Upper lobe of right lung (tissue), 1 donor: ENCODE results near the gene KIAA2012. TPM values are rescaled to one million over a fixed set of nuclear protein-coding genes. Genes with fewer than 3 reads are reported as not detected.
"Not testable (repeated sequence)": the region's sequence is repeated elsewhere in the genome, so short reads cannot be mapped to it uniquely, and the experiment has no call there.

Source experiments
- ATAC-seq: fragments of 200-7000 bp; cut with Tn5 transposase; one replicate; pipeline ENCODE4 v1.9.1; 2020; ENCODE audit warnings: mild to moderate bottlenecking, moderate library complexity
- DNase-seq: peaks from one replicate; pipeline ENCODE4 v3.0.0-alpha.2; 2020
- H3K27ac ChIP-seq: fragments of 200-600 bp; one replicate; pipeline ENCODE4 v1.8.0; 2022
- H3K27me3 ChIP-seq: fragments of 200-600 bp; one replicate; pipeline ENCODE4 v1.8.0; 2022; ENCODE audit warnings: mild to moderate bottlenecking
- H3K36me3 ChIP-seq: fragments of 200-600 bp; one replicate; pipeline ENCODE4 v1.8.0; 2022
- H3K4me1 ChIP-seq: fragments of 200-600 bp; one replicate; pipeline ENCODE4 v1.8.0; 2022
- H3K4me3 ChIP-seq: fragments of 200-600 bp; one replicate; pipeline ENCODE4 v1.8.0; 2022; ENCODE audit warnings: mild to moderate bottlenecking
- H3K9me3 ChIP-seq: fragments of 200-600 bp; one replicate; pipeline ENCODE4 v1.8.0; 2022
- CTCF ChIP-seq: fragments of 200-600 bp; IDR thresholded peaks from one replicate; pipeline ENCODE4 v1.8.0; 2022; ENCODE audit warnings: antibody characterized with exemption
- intact Hi-C: fragments of 100-400 bp; cut with DNase I; formaldehyde crosslinking; loops from one replicate; pipeline ENCODE4 v1.11.0; 2022
- total RNA-seq: library from RNA; stranded (reverse); fragmentation: NEBNext Ultra II Directional; extraction: Animal tissue kit (Norgen Biotek cat#: 25700); gene quantifications from one replicate; pipeline ENCODE4 v1.2.1, GENCODE V29; 2021
- donor health status: DM: no; HTN: yes; CAD: no; lungs with severe emphysema.

The KIAA2012 gene
- total RNA-seq, 1 donor from 2014 or later, result not detected

- ATAC-seq (no peak), DNase-seq (no peak)
- no peaks in the 10 kb centered on the region for H3K36me3 ChIP-seq
- H3K4me3 ChIP-seq, result no peak overlapping the region
- H3K27ac ChIP-seq, result no peak overlapping the region
- H3K9me3 ChIP-seq, result no peaks in the 10 kb centered on the region
- H3K27me3 ChIP-seq, result no peaks in the 10 kb centered on the region
- H3K4me1 ChIP-seq, result peaks cover 8% of the 10 kb centered on the region
- TF ChIP-seq CTCF, result no peak
- intact Hi-C loops, result no loop called here
Observed at GRCh38 chr2:202133909-202134265, 60.8 kb downstream of the KIAA2012 start.

- TF ChIP-seq CTCF, result no peak
- intact Hi-C loops, result no loop called here
- Histone ChIP-seq H3K27ac (no peak overlapping the region), H3K4me1 (peaks cover 8% of the 10 kb centered on the region), H3K36me3 (no peaks in the 10 kb centered on the region), H3K4me3 (no peak overlapping the region), H3K9me3 (no peaks in the 10 kb centered on the region), H3K27me3 (no peaks in the 10 kb centered on the region)
- DNase-seq, result no peak
- ATAC-seq, result peak; percentile 65
Observed at GRCh38 chr2:202135091-202135874, 62.2 kb downstream of the KIAA2012 start.

GRCh38 chr2:202136039-202136438, 63.0 kb downstream of the KIAA2012 start:
- H3K9me3 ChIP-seq, H3K27me3 ChIP-seq, ATAC-seq, H3K36me3 ChIP-seq, H3K4me3 ChIP-seq, DNase-seq, H3K27ac ChIP-seq, intact Hi-C loops, H3K4me1 ChIP-seq: not testable (repeated sequence)

GRCh38 chr2:202136526-202136925, 63.5 kb downstream of the KIAA2012 start:
- intact Hi-C loops, result no loop called here
- no peaks in the 10 kb centered on the region for H3K27me3 ChIP-seq
- no peak overlapping the region for H3K4me3 ChIP-seq
- peaks cover 8% of the 10 kb centered on the region for H3K4me1 ChIP-seq
- H3K27ac ChIP-seq, result no peak overlapping the region
- no peak for TF ChIP-seq CTCF
- DNase-seq (no peak), ATAC-seq (no peak)
- H3K9me3 ChIP-seq, result no peaks in the 10 kb centered on the region
- no peaks in the 10 kb centered on the region for H3K36me3 ChIP-seq

GRCh38 chr2:202140522-202141252, 67.6 kb downstream of the KIAA2012 start:
- no peaks in the 10 kb centered on the region for H3K36me3 ChIP-seq
- intact Hi-C loops, result no loop called here
- no peak for DNase-seq

More at GRCh38 chr2:202140522-202141252, 67.6 kb downstream of the KIAA2012 start:
- Histone ChIP-seq H3K27me3 (no peaks in the 10 kb centered on the region), H3K27ac (no peak overlapping the region), H3K4me3 (no peak overlapping the region), H3K4me1 (peaks cover 5% of the 10 kb centered on the region), H3K9me3 (no peaks in the 10 kb centered on the region)
- no peak for TF ChIP-seq CTCF
- ATAC-seq, result no peak
